ENCODE data around the gene AMH. TPM values are rescaled to one million over a fixed set of nuclear protein-coding genes. Genes with fewer than 3 reads are reported as not detected.

Gene AMH
- total and polyA plus RNA-seq, 2 of the 13 experiments (the other 11 are each of a cell fraction or from before 2014, with no cell fraction given): 0.03 to 0.18 TPM

DNA sequence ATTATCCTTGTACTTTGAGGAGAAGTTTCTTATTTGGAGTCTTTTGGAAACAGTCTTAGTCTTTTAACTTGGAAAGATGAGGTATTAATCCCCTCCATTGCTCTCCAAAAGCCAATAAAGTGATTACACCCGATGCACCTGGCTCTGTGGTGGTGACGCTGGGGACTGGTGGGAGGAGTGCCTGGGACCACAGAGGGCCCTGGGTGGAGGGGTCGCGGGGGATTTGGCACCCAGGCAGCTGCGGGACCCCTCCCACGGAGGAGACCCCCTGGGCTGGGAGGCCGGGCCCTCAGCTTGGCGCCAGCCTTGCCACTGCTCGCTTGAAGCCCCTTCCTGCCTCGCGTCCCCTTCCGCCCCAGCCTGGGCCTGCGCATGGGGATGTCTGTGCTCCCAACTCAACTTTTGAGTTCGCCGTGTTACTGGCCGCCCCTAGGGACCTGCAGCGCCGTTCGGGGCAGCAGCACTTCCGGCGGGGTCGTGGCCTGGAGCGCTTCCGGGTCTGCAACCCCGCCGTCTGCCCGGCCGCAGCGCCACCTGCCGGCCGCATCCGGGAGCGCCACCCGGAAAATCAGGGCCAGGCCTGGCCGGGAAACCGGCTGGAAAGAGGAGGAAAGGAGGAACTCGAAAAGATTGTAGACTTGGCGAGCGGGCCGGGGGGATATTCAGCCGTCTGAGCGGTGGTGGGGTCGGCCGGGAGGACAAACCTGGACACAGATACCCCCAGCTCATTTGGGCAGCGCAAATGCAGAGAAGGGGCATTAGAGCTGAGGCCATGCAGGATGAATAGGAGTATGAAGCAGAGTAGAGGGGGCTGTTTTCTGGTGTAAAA, 24.4 kb downstream of the AMH start (continued):
- TF ChIP-seq JUND (CRISPR knock-in tag; IDR thresholded peaks at IDR 0.05) (no peak), MAF1 (CRISPR knock-in tag; IDR thresholded peaks at IDR 0.05; ENCODE audit: borderline replicate concordance) (peak; percentile 53; the same call in 1 of the 2 replicates), GPN1 (CRISPR knock-in tag; IDR thresholded peaks at IDR 0.05; ENCODE audit: borderline replicate concordance) (no peak), ZNF225 (CRISPR knock-in tag; IDR thresholded peaks at IDR 0.05) (peak; percentile 66; the same call in 1 of the 2 replicates), ONECUT2 (CRISPR knock-in tag; IDR thresholded peaks at IDR 0.05) (no peak), ZNF75D (CRISPR knock-in tag; IDR thresholded peaks at IDR 0.05; ENCODE audit: borderline replicate concordance) (no peak), POLR2G (IDR thresholded peaks at IDR 0.05; ENCODE audit: low read depth, low read length) (peak; percentile 78), KLF12 (CRISPR knock-in tag; IDR thresholded peaks at IDR 0.05; ENCODE audit: borderline replicate concordance) (no peak), GTF2F1 (IDR thresholded peaks at IDR 0.05; ENCODE audit: low read length) (no peak), HNRNPL (IDR thresholded peaks at IDR 0.05; ENCODE audit: low read depth, low read length) (peak; percentile 69; the same call in 1 of the 2 replicates), ZBTB21 (CRISPR knock-in tag; IDR thresholded peaks at IDR 0.05) (no peak), ZNF570 (CRISPR knock-in tag; IDR thresholded peaks at IDR 0.05; ENCODE audit: borderline replicate concordance) (no peak), EED (CRISPR knock-in tag; IDR thresholded peaks at IDR 0.05) (peak; percentile 70), ZNF569 (CRISPR knock-in tag; IDR thresholded peaks at IDR 0.05; ENCODE audit: borderline replicate concordance) (no peak), ISX (CRISPR knock-in tag; conservative IDR thresholded peaks at IDR 0.05) (no peak), ZNF782 (CRISPR knock-in tag; IDR thresholded peaks at IDR 0.05; ENCODE audit: borderline replicate concordance) (no peak), ZNF383 (CRISPR knock-in tag; IDR thresholded peaks at IDR 0.05; ENCODE audit: borderline replicate concordance) (no peak), ZNF501 (CRISPR knock-in tag; IDR thresholded peaks at IDR 0.05) (peak; percentile 91)
- TF ChIP-seq, protein P1, sequence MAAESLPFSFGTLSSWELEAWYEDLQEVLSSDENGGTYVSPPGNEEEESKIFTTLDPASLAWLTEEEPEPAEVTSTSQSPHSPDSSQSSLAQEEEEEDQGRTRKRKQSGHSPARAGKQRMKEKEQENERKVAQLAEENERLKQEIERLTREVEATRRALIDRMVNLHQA (CRISPR knock-in tag; IDR thresholded peaks at IDR 0.05): no peak
- TF ChIP-seq, protein P2, sequence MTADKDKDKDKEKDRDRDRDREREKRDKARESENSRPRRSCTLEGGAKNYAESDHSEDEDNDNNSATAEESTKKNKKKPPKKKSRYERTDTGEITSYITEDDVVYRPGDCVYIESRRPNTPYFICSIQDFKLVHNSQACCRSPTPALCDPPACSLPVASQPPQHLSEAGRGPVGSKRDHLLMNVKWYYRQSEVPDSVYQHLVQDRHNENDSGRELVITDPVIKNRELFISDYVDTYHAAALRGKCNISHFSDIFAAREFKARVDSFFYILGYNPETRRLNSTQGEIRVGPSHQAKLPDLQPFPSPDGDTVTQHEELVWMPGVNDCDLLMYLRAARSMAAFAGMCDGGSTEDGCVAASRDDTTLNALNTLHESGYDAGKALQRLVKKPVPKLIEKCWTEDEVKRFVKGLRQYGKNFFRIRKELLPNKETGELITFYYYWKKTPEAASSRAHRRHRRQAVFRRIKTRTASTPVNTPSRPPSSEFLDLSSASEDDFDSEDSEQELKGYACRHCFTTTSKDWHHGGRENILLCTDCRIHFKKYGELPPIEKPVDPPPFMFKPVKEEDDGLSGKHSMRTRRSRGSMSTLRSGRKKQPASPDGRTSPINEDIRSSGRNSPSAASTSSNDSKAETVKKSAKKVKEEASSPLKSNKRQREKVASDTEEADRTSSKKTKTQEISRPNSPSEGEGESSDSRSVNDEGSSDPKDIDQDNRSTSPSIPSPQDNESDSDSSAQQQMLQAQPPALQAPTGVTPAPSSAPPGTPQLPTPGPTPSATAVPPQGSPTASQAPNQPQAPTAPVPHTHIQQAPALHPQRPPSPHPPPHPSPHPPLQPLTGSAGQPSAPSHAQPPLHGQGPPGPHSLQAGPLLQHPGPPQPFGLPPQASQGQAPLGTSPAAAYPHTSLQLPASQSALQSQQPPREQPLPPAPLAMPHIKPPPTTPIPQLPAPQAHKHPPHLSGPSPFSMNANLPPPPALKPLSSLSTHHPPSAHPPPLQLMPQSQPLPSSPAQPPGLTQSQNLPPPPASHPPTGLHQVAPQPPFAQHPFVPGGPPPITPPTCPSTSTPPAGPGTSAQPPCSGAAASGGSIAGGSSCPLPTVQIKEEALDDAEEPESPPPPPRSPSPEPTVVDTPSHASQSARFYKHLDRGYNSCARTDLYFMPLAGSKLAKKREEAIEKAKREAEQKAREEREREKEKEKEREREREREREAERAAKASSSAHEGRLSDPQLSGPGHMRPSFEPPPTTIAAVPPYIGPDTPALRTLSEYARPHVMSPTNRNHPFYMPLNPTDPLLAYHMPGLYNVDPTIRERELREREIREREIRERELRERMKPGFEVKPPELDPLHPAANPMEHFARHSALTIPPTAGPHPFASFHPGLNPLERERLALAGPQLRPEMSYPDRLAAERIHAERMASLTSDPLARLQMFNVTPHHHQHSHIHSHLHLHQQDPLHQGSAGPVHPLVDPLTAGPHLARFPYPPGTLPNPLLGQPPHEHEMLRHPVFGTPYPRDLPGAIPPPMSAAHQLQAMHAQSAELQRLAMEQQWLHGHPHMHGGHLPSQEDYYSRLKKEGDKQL (CRISPR knock-in tag; IDR thresholded peaks at IDR 0.05; ENCODE audit: low read depth): no peak
- TF ChIP-seq, protein P3, sequence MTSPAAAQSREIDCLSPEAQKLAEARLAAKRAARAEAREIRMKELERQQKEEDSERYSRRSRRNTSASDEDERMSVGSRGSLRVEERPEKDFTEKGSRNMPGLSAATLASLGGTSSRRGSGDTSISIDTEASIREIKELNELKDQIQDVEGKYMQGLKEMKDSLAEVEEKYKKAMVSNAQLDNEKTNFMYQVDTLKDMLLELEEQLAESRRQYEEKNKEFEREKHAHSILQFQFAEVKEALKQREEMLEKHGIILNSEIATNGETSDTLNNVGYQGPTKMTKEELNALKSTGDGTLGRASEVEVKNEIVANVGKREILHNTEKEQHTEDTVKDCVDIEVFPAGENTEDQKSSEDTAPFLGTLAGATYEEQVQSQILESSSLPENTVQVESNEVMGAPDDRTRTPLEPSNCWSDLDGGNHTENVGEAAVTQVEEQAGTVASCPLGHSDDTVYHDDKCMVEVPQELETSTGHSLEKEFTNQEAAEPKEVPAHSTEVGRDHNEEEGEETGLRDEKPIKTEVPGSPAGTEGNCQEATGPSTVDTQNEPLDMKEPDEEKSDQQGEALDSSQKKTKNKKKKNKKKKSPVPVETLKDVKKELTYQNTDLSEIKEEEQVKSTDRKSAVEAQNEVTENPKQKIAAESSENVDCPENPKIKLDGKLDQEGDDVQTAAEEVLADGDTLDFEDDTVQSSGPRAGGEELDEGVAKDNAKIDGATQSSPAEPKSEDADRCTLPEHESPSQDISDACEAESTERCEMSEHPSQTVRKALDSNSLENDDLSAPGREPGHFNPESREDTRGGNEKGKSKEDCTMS (CRISPR knock-in tag; conservative IDR thresholded peaks at IDR 0.05): no peak

Measured in HepG2 (cell line).